CD4-positive, CD25-positive, alpha-beta regulatory T cell (primary cell): ENCODE data around the gene CARD19. TPM values are rescaled to one million over a fixed set of nuclear protein-coding genes. Genes with fewer than 3 reads are reported as not detected.

Experiments used
- ATAC-seq, 2 donors: fragments of 150-1000 bp; cut with Tn5 transposase; one replicate each; pipeline ENCODE4 v1.10.0; 2021; ENCODE audit warnings: low read depth in 2 of 2, moderate number of reproducible peaks in 2 of 2, moderate library complexity in 1 of 2
- DNase-seq, 3 donors: peaks; one replicate each; pipeline versions ENCODE4 v3.0.0 to v3.0.0-alpha.2; 2012 to 2022; ENCODE audit warnings: mixed read lengths in 1 of 3
- H3K27ac ChIP-seq: one replicate; pipeline ENCODE4 v1.7.0; 2013; ENCODE audit warnings: mild to moderate bottlenecking, low read length; ENCODE audit not compliant: insufficient read depth, poor library complexity, severe bottlenecking
- H3K27me3 ChIP-seq: one replicate; pipeline ENCODE4 v1.7.0; 2013; ENCODE audit warnings: low read length; ENCODE audit not compliant: control insufficient read depth, insufficient read depth
- H3K36me3 ChIP-seq: one replicate; pipeline ENCODE4 v1.7.0; 2013; ENCODE audit warnings: mild to moderate bottlenecking, low read length, moderate library complexity; ENCODE audit not compliant: control insufficient read depth, insufficient read depth
- H3K4me1 ChIP-seq: 2 replicates; pipeline ENCODE4 v1.7.0; 2013; ENCODE audit warnings: mild to moderate bottlenecking, low read length; ENCODE audit not compliant: insufficient read depth, control insufficient read depth, poor library complexity, severe bottlenecking
- H3K4me3 ChIP-seq: one replicate; pipeline ENCODE4 v1.7.0; 2013; ENCODE audit warnings: low read depth, mild to moderate bottlenecking, low read length, moderate library complexity
- H3K9me3 ChIP-seq, 2 experiments: 1 replicate in 1 of 2; 2 replicates in 1 of 2; pipeline ENCODE4 v1.7.0; 2013; ENCODE audit warnings: low read length in 2 of 2, mild to moderate bottlenecking in 1 of 2, moderate library complexity in 1 of 2; ENCODE audit not compliant: control insufficient read depth in 2 of 2
- H3K27ac Mint-ChIP-seq, 3 donors: one replicate each; pipeline ENCODE4 v1.8.0; 2020 to 2022; ENCODE audit warnings: mild to moderate bottlenecking in 3 of 3, mixed read lengths in 3 of 3, moderate library complexity in 2 of 3
- H3K27me3 Mint-ChIP-seq: one replicate; pipeline ENCODE4 v1.8.0; 2022; ENCODE audit warnings: mild to moderate bottlenecking, mixed read lengths
- H3K36me3 Mint-ChIP-seq: one replicate; pipeline ENCODE4 v1.8.0; 2020; ENCODE audit warnings: mixed read lengths
- H3K4me1 Mint-ChIP-seq, 4 donors: one replicate each; pipeline ENCODE4 v1.8.0; 2020 to 2022; ENCODE audit warnings: mixed read lengths in 4 of 4, mild to moderate bottlenecking in 1 of 4
- H3K4me3 Mint-ChIP-seq, 4 donors: one replicate each; pipeline ENCODE4 v1.8.0; 2020 to 2022; ENCODE audit warnings: mild to moderate bottlenecking in 4 of 4, mixed read lengths in 4 of 4, moderate library complexity in 3 of 4
- H3K9me3 Mint-ChIP-seq, 7 donors: one replicate each; pipeline ENCODE4 v1.8.0; 2020 to 2022; ENCODE audit warnings: mixed read lengths in 7 of 7, mild to moderate bottlenecking in 3 of 7, moderate library complexity in 2 of 7
- polyA plus RNA-seq, 4 donors: library from polyadenylated mRNA; unstranded; fragments of 300-500 nt; fragmentation: Illumina TruSeq; gene quantifications; one replicate each; pipeline ENCODE4 v1.2.3, GENCODE V29; 2021
- total RNA-seq: library from RNA; stranded (reverse); gene quantifications from one replicate; pipeline ENCODE4 v1.2.3, GENCODE V29; 2022

The CARD19 gene
- 60.0 TPM for total RNA-seq
- 10 to 100 TPM; 64.8 to 89.1 (median 75.3) TPM for polyA plus RNA-seq

- Histone ChIP-seq H3K36me3 (no peaks in the 10 kb centered on the region), H3K4me1 (peaks cover 69% of the 10 kb centered on the region), H3K27me3 (no peaks in the 10 kb centered on the region), H3K27ac (peak within 1 kb of the TSS; percentile 97), H3K9me3 (no peaks in the 10 kb centered on the region), H3K4me3 (peak within 1 kb of the TSS; percentile 79)
- Mint-ChIP-seq H3K27me3 (no peaks in the 10 kb centered on the region), H3K36me3 (peaks cover 5% of the 10 kb centered on the region), H3K4me1 (peaks cover 7 to 80% (median 54%) of the 10 kb centered on the region in 4 donors), H3K9me3 (peaks cover 0 to 1% (median 0%) of the 10 kb centered on the region in 7 donors), H3K4me3 (peak within 1 kb of the TSS; percentile 89 to 97 (median 94)), H3K27ac (peak within 1 kb of the TSS; percentile 93 to 97 (median 96))
- no peak for ATAC-seq
- peak in 2 of 3 donors; percentile 64 to 67 for DNase-seq
These were observed at the start of gene CARD19 for GRCh38 chr9:93096131-93096802. CARD19 (plus strand) TSS chr9:93096217; CDS start chr9:93096346, 129 bp downstream.

- ATAC-seq (no peak), DNase-seq (no peak)
- Mint-ChIP-seq H3K36me3 (no peaks in the 10 kb centered on the region), H3K9me3 (no peaks in the 10 kb centered on the region), H3K4me3 (peak overlapping the region in 1 of 4 donors; percentile 23), H3K27ac (peak overlapping the region; percentile 56 to 94 (median 59)), H3K27me3 (no peaks in the 10 kb centered on the region), H3K4me1 (peaks cover 5 to 32% (median 7%) of the 10 kb centered on the region in 4 donors)
- Histone ChIP-seq H3K4me1 (peaks cover 2% of the 10 kb centered on the region), H3K4me3 (no peak overlapping the region), H3K36me3 (no peaks in the 10 kb centered on the region), H3K9me3 (no peaks in the 10 kb centered on the region), H3K27ac (no peak overlapping the region), H3K27me3 (no peaks in the 10 kb centered on the region)
These were observed 47.2 kb upstream of the CARD19 start for GRCh38 chr9:93048566-93049448.

- H3K27ac Mint-ChIP-seq, result peak overlapping the region in 1 of 3 donors; percentile 94
- Histone ChIP-seq H3K4me3 (no peak overlapping the region), H3K27ac (no peak overlapping the region), H3K9me3 (no peaks in the 10 kb centered on the region), H3K36me3 (no peaks in the 10 kb centered on the region), H3K4me1 (no peaks in the 10 kb centered on the region), H3K27me3 (no peaks in the 10 kb centered on the region)
- DNase-seq (no peak), ATAC-seq (no peak)
- H3K27me3 Mint-ChIP-seq, result no peaks in the 10 kb centered on the region
- no peaks in the 10 kb centered on the region for H3K9me3 Mint-ChIP-seq
- H3K4me3 Mint-ChIP-seq, result peak overlapping the region in 1 of 4 donors; percentile 9
- H3K36me3 Mint-ChIP-seq, result no peaks in the 10 kb centered on the region
- peaks cover 3 to 36% (median 9%) of the 10 kb centered on the region in 4 donors for H3K4me1 Mint-ChIP-seq
These were observed 46.5 kb upstream of the CARD19 start for GRCh38 chr9:93049491-93049890.

GRCh38 chr9:93050231-93050630 is 45.8 kb upstream of the CARD19 start:
- H3K9me3 Mint-ChIP-seq, result no peaks in the 10 kb centered on the region
- Histone ChIP-seq H3K27ac (no peak overlapping the region), H3K27me3 (no peaks in the 10 kb centered on the region), H3K4me3 (no peak overlapping the region), H3K9me3 (no peaks in the 10 kb centered on the region), H3K36me3 (no peaks in the 10 kb centered on the region), H3K4me1 (peaks cover 3% of the 10 kb centered on the region)
- no peaks in the 10 kb centered on the region for H3K27me3 Mint-ChIP-seq
- H3K27ac Mint-ChIP-seq, result no peak overlapping the region
- ATAC-seq (no peak), DNase-seq (no peak)
- no peak overlapping the region for H3K4me3 Mint-ChIP-seq
- H3K4me1 Mint-ChIP-seq, result peaks cover 3 to 40% (median 8%) of the 10 kb centered on the region in 4 donors
- H3K36me3 Mint-ChIP-seq, result no peaks in the 10 kb centered on the region

GRCh38 chr9:93051680-93052089 is 44.3 kb upstream of the CARD19 start:
- no peaks in the 10 kb centered on the region for H3K9me3 Mint-ChIP-seq

GRCh38 chr9:93052791-93053540 is 43.1 kb upstream of the CARD19 start:
- Histone ChIP-seq H3K36me3 (no peaks in the 10 kb centered on the region), H3K4me1 (peaks cover 9% of the 10 kb centered on the region), H3K9me3 (no peaks in the 10 kb centered on the region), H3K4me3 (no peak overlapping the region), H3K27ac (no peak overlapping the region), H3K27me3 (no peaks in the 10 kb centered on the region)
- peak overlapping the region; percentile 23 to 71 (median 31) for H3K27ac Mint-ChIP-seq
- no peaks in the 10 kb centered on the region for H3K9me3 Mint-ChIP-seq
- no peak for DNase-seq
- H3K36me3 Mint-ChIP-seq, result no peaks in the 10 kb centered on the region
- ATAC-seq, result peak in 1 of 2 donors; percentile 9
- H3K27me3 Mint-ChIP-seq, result no peaks in the 10 kb centered on the region
- H3K4me1 Mint-ChIP-seq, result peaks cover 0 to 55% (median 8%) of the 10 kb centered on the region in 4 donors
- peak overlapping the region in 2 of 4 donors; percentile 17 to 29 for H3K4me3 Mint-ChIP-seq

More at GRCh38 chr9:93051680-93052089, 44.3 kb upstream of the CARD19 start:
- DNase-seq, result no peak
- Histone ChIP-seq H3K4me3 (no peak overlapping the region), H3K4me1 (peaks cover 6% of the 10 kb centered on the region), H3K27ac (no peak overlapping the region), H3K27me3 (no peaks in the 10 kb centered on the region), H3K36me3 (no peaks in the 10 kb centered on the region), H3K9me3 (no peaks in the 10 kb centered on the region)
- H3K27me3 Mint-ChIP-seq, result no peaks in the 10 kb centered on the region
- H3K4me1 Mint-ChIP-seq, result peaks cover 0 to 44% (median 8%) of the 10 kb centered on the region in 4 donors
- no peaks in the 10 kb centered on the region for H3K36me3 Mint-ChIP-seq
- ATAC-seq, result no peak
- peak overlapping the region in 1 of 3 donors; percentile 47 for H3K27ac Mint-ChIP-seq
- peak overlapping the region in 1 of 4 donors; percentile 61 for H3K4me3 Mint-ChIP-seq

GRCh38 chr9:93053781-93054331 is 42.2 kb upstream of the CARD19 start:
- no peaks in the 10 kb centered on the region for H3K36me3 ChIP-seq
- Mint-ChIP-seq H3K9me3 (no peaks in the 10 kb centered on the region), H3K4me3 (peak overlapping the region in 2 of 4 donors; percentile 29 to 47), H3K27me3 (no peaks in the 10 kb centered on the region), H3K36me3 (no peaks in the 10 kb centered on the region), H3K4me1 (peaks cover 0 to 55% (median 8%) of the 10 kb centered on the region in 4 donors), H3K27ac (peak overlapping the region in 2 of 3 donors; percentile 23 to 71)
- H3K4me1 ChIP-seq, result peaks cover 18% of the 10 kb centered on the region
- H3K27ac ChIP-seq, result no peak overlapping the region
- no peaks in the 10 kb centered on the region for H3K27me3 ChIP-seq
- no peak for DNase-seq
- no peak overlapping the region for H3K4me3 ChIP-seq
- ATAC-seq, result no peak
- no peaks in the 10 kb centered on the region for H3K9me3 ChIP-seq
